HG03521 (cell line): ENCODE results near the gene HEATR5A.
"Not testable (repeated sequence)": the region's sequence is repeated elsewhere in the genome, so short reads cannot be mapped to it uniquely, and the experiment has no call there.

ENCODE experiments used
- ATAC-seq: cut with Tn5 transposase; IDR thresholded peaks from one replicate; pipeline ENCODE4 v1.9.1; 2021; ENCODE audit warnings: mild to moderate bottlenecking, moderate library complexity; ENCODE audit not compliant: unreplicated experiment

Gene HEATR5A

DNA sequence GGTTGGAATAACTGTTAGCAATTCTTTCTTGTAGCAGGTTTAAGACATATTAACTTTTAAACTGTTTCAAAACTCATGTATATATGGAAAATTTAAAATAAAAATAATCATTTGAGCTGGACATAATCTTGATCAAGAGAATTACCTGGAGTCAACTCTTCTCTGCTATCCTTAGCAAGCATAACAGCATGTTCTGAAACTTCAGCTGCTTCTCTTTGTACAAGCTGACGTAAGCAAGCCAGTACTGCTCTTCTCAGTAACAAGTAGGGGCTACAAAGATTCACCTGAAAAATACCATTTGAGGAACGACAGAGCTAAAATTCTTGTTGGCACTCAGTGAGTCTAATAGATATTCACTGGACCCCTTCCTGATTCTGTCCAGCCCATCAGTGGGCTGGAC lies 83.0 kb downstream of the HEATR5A start:
- no peak for ATAC-seq

DNA sequence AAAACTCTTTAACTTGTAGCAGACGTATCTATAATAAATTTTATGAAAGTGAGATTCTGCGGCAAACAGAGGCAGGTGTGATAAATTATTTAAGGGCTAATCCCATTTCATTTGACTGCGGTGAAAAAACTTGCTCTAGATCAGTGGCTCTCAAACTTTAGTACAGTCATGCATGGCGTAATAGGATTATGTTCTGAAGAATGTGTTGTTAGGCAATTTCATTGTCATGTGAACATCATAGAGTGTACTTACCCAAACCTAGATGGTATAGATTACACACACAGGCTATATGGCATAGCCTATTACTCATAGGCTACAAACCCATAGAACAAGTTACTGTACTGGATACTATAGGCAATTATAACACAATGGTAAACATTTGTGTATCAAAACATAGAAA lies 83.7 kb downstream of the HEATR5A start:
- ATAC-seq = no peak

DNA sequence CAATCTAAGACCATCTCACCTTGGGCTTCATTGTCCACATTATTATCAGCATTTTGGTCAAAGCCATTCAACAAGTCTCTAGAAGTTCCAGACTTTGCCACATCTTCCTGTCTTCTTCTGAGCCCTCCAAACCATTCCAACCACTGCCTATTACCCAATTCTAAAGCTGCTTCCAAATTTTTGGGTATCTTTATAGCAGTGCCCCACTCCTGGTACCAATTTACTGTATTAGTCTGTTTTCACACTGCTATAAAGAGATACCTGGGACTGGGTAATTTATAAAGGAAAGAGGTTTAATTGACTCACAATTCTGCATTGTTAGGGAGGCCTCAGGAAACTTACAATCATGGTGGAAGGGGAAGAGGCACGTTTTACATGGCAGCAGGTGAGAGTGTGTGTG lies 89.0 kb downstream of the HEATR5A start:
- not testable (repeated sequence) for ATAC-seq

GRCh38 chr14:31329876-31330521 lies 90.4 kb downstream of the HEATR5A start:
- not testable (repeated sequence) for ATAC-seq

GRCh38 chr14:31326111-31326510 lies 94.2 kb downstream of the HEATR5A start:
- ATAC-seq = no peak

GRCh38 chr14:31323419-31323818 lies 96.9 kb downstream of the HEATR5A start:
- no peak for ATAC-seq

DNA sequence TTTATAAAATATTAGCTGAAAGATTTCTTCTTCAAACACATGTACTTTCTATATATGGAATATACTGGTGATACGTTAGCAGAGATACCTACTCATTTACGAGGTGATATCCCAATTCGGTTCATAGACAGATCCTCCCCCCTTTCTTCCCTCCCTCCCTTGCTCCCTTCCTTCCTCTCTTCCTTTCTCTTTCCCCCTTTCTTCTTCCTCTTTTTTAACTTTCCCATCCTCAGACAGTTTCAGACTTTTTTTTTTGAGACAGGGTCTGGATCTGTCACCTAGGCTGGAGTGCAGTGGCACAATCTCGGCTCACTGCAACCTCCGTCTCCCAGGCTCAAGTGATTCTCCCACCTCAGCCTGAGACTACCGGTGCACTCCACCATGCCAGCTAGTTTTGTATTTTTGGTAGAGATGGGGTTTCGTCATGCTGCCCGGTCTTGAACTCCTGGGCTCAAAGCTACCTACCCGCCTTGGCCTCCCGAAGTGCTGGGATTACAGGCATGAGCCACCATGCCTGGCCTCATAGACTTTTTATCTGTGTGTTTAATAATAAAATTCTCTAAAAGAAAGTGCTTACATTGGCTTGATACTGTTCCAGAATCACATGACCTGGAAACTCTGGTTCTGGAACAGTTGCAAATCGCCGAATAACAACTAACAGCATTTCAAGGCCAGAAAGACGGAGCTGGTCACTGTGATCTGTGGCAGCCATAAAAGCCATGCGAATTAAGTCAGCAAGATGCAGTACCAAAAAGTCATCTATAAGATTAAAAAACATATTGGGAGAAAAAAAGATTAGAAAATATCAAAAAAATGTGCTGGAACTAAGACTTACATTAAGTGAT lies 99.2 kb downstream of the HEATR5A start:
- no peak for ATAC-seq

- ATAC-seq = no peak
Observed at GRCh38 chr14:31320216-31320615, 100.1 kb downstream of the HEATR5A start.

DNA sequence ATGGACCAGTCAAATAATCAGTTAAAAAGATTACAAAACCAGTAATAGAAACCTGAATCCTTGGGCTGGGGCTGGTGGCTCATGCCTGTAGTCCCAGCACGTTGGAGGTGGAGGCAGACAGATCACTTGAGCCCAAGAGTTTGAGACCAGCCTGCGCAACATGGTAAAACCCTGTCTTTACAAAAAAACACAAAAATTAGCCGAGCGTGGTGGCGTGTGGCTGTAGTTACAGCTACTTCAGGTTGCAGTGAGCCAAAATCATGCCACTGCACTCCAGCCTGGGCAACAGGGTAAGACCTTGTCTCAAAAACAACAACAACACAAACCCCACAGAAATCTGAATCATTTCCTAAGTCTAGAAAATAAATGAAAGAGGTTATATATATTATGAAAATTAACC lies 100.6 kb downstream of the HEATR5A start:
- ATAC-seq = no peak

DNA sequence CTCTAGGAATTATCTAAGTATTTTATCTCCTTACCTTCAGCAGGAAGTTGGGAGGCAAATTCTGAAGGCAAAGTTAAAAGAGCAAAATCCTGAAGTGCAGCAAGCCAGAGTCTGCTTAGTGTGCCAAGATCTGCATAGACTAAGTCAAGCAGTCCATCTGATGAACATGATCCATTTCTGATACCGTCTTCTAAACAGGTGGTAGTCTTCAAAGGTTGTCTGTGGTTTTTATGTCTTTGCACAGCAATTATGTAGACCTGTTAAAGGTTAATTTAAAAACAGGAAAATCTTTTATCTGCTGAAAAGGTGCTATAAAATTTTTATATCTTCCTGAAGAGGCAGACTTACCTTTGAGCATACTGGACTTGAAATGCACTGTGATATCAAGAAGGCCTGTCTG lies 107.4 kb downstream of the HEATR5A start:
- no peak for ATAC-seq

DNA sequence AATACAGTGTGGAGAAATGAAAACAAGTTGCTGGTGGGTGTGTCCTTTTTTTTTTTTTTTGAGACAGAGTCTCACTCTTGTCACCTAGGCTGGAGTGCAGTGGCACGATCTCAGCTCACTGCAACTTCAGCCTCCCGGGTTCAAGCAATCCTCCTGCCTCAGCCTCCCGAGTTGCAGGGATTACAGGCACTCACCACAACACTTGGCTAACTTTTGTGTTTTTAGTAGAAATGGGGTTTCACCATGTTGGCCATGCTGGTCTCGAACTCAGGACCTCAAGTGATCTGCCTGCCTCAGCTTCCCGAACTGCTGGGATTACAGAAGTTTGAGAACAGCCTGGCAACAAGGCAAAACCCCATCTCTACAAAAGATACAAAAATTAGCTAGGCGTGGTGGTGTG lies 108.0 kb downstream of the HEATR5A start:
- ATAC-seq = not testable (repeated sequence)

- no peak for ATAC-seq
Observed at GRCh38 chr14:31307618-31308017, 112.7 kb downstream of the HEATR5A start.

- ATAC-seq = no peak
Observed at GRCh38 chr14:31307198-31307597, 113.2 kb downstream of the HEATR5A start.

GRCh38 chr14:31303654-31304053 lies 116.7 kb downstream of the HEATR5A start:
- no peak for ATAC-seq

- ATAC-seq = no peak
Observed at GRCh38 chr14:31300883-31301282, 119.5 kb downstream of the HEATR5A start.

DNA sequence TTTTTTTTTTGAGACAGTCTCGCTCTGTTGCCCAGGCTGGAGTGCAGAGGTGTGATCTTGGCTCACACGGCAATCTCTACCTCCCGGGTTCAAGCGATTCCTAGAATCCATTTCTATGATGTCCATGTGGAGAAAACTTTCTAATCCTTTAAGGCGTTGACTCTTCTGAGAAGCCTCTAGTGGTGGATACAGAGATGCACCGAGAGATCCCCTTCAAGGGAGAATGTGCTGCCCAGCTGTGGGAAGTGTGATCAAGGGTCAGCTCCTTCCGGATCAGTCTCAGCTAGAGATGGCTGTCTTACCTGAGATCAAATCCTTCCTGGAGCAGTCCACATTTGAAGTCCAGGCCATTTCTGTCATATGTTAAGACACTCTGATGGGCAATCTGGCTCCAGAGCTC lies 120.1 kb downstream of the HEATR5A start:
- no peak for ATAC-seq

DNA sequence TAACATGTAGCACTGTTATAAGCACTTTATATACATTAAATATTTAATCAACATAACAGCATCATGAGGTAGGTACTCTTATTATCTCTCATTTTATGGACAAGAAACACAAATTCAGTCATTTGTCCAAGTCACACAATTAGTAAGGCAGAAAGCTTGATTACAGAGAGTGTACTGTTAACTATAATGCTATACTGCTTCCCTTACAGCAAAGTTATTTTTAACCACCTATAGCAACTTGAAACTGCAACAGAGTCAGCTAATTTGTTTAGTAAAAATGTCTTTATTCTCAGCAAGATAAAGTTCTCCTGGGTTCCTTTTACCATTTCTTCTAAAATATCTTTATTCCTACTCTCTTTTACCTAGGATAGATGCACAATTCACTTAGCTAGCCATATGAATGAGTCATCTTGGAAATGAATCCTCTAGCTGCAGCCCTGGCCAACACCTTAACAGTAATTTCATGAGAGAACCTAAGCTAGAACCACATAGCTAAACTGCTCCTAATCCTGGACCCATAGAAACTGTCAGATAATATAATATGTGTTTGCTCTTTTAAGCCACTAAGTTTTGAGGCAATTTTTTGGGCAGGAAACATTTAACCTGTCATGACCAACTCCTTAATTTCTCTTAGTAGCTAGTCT lies 122.5 kb downstream of the HEATR5A start:
- no peak for ATAC-seq

- no peak for ATAC-seq
Observed at GRCh38 chr14:31297112-31297511, 123.2 kb downstream of the HEATR5A start.

DNA sequence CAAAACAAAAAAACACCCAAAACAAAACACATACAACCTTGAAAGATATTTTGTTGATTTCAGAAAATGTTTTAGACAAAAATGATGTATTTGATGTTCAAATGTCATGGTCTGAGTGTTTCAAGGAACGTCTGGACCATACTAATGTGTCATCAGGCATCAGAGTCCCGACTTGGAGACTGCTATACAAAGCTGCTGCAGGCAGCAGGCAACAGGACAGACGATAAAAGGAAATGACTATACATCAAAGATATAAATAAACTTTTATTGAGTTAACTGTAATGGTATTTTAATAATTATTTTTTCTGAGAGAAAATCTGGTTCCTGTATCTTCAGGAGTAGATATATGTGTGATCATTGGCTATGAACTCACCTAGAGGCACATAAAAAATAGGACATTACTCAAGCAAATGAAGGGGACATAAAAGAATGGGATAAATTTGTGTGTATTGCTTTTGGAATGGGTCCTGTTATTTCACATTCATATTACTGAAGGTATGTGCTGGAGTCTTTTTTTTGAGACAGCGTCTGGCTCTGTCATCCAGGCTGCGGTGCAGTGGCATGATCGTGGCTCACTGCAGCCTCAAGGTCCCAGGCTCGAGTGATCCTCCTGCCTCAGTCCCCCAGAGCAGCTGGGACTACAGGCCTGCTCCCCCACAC lies 125.5 kb downstream of the HEATR5A start:
- ATAC-seq = no peak

GRCh38 chr14:31292937-31293616 lies 127.3 kb downstream of the HEATR5A start:
- no peak for ATAC-seq

DNA sequence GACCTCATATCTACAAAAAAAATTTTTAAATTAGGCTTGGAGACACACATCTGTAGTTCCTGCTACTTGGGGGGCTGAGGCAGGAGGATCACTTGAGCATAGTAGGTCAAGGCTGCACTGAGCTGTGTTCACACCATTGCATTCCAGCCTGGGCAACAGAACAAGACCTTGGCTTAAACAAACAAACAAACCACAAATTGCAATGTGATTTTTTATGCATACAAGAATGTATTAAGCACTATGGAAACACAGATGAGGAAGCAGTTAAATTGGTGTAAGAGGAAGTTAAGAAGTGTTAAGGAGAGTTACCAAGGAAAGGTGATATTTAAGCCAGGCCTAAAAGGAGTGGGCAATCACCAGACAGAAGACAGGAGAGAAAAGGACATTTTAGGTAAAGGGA lies 129.1 kb downstream of the HEATR5A start:
- no peak for ATAC-seq
